ENCODE results near the gene AMPD1. TPM values are rescaled to one million over a fixed set of nuclear protein-coding genes. Genes with fewer than 3 reads are reported as not detected.

Gene AMPD1
- total RNA-seq, 1 experiment from 2014 or later: not detected

DNA sequence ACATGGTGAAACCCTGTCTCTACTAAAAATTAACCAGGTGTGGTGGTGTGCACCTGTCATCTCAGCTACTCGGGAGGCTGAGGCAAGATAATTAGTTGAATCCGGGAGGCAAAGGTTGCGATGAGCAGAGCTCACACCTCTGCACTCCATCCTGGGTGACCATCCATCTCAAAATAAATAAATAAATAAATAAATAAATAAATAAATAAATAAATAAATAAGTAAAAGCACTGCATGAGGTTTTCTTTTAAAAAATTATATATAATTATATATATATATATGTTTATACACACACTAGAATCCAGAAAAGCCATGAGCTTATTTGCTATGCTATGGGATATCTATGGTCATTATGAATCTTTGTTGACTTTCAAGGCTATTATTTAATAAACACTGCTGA is 2.4 kb downstream of the AMPD1 start:
- Mint-ChIP-seq H3K9me3 (no peaks in the 10 kb centered on the region), H3K4me1 (no peaks in the 10 kb centered on the region), H3K4me3 (no peak overlapping the region), H3K27me3 (ENCODE audit: low read depth) (peaks cover 11% of the 10 kb centered on the region; the same call in 1 of the 2 replicates), H3K36me3 (ENCODE audit: insufficient read depth in 1 of 3, low read depth in 3 of 3) (no peaks in the 10 kb centered on the region), H3K27ac (no peak overlapping the region)
- TF ChIP-seq, protein P1, sequence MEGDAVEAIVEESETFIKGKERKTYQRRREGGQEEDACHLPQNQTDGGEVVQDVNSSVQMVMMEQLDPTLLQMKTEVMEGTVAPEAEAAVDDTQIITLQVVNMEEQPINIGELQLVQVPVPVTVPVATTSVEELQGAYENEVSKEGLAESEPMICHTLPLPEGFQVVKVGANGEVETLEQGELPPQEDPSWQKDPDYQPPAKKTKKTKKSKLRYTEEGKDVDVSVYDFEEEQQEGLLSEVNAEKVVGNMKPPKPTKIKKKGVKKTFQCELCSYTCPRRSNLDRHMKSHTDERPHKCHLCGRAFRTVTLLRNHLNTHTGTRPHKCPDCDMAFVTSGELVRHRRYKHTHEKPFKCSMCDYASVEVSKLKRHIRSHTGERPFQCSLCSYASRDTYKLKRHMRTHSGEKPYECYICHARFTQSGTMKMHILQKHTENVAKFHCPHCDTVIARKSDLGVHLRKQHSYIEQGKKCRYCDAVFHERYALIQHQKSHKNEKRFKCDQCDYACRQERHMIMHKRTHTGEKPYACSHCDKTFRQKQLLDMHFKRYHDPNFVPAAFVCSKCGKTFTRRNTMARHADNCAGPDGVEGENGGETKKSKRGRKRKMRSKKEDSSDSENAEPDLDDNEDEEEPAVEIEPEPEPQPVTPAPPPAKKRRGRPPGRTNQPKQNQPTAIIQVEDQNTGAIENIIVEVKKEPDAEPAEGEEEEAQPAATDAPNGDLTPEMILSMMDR (conservative IDR thresholded peaks at IDR 0.05): no peak
- Histone ChIP-seq H2BK5ac (ENCODE audit: insufficient read length, low read length) (no peak overlapping the region), H3K27me3 (ENCODE audit: insufficient read depth, low read length) (no peaks in the 10 kb centered on the region), H2BK12ac (ENCODE audit: insufficient read length, low read depth, low read length) (no peak overlapping the region), H2BK120ac (ENCODE audit: low read depth, low read length, poor library complexity, severe bottlenecking) (no peak overlapping the region), H3K18ac (ENCODE audit: insufficient read length, low read depth, low read length) (no peak overlapping the region), H3T11ph (ENCODE audit: low read length) (no peak overlapping the region), H3K27ac (ENCODE audit: insufficient read length, low read depth, low read length) (no peak overlapping the region), H3K23ac (ENCODE audit: insufficient read length, low read depth, low read length) (no peak overlapping the region), H3K56ac (ENCODE audit: insufficient read length, low read depth, low read length) (no peak overlapping the region), H2BK20ac (ENCODE audit: low read depth, low read length, poor library complexity, severe bottlenecking) (no peak overlapping the region), H3K4ac (ENCODE audit: low read depth, low read length) (no peak overlapping the region), H3K23me2 (ENCODE audit: insufficient read length, low read depth, low read length, poor library complexity, severe bottlenecking) (no peaks in the 10 kb centered on the region), H4K5ac (ENCODE audit: insufficient read length, low read depth, low read length) (no peak overlapping the region), H4K8ac (replicated peaks; ENCODE audit: insufficient read length, low read depth, low read length) (no peak overlapping the region), H4K91ac (ENCODE audit: insufficient read length, low read depth, low read length) (no peak overlapping the region), H3K4me1 (ENCODE audit: insufficient read depth, low read length) (no peaks in the 10 kb centered on the region), H3K9me3 (ENCODE audit: control insufficient read depth, low read depth, low read length) (no peaks in the 10 kb centered on the region), H2AK5ac (ENCODE audit: insufficient read length, low read length) (no peak overlapping the region), H3K79me2 (ENCODE audit: insufficient read depth, low read length) (no peaks in the 10 kb centered on the region), H3K14ac (ENCODE audit: insufficient read depth, low read length) (no peak overlapping the region), H3K9ac (ENCODE audit: extremely low read depth, insufficient read length, low read length) (no peak overlapping the region), H3K4me2 (ENCODE audit: insufficient read depth, insufficient read length, low read length) (no peak overlapping the region), H4K20me1 (ENCODE audit: control insufficient read depth, insufficient read depth, insufficient read length) (no peaks in the 10 kb centered on the region), H3K79me1 (ENCODE audit: insufficient read depth, low read depth, low read length, poor library complexity, severe bottlenecking) (no peaks in the 10 kb centered on the region), H2AFZ (ENCODE audit: low read length) (no peak overlapping the region), H2BK15ac (ENCODE audit: low read depth, low read length) (no peak overlapping the region)
- WGBS (ENCODE audit: extremely low coverage, insufficient read length, low lambda C conversion rate): no CpG with 5 or more reads among the region's 3 CpGs
- DNase-seq: no peak
